HEK293 (cell line): Measurements from ENCODE around the gene RSRC2.

Experiments
- CTCF ChIA-PET: fragments of 350-600 bp; formaldehyde crosslinking; extraction: SDS; loops from one replicate; lab custom pipeline; 2021; ENCODE audit warnings: antibody characterized with exemption; lab: Yijun Ruan, JAX
- POLR2A ChIA-PET: fragments of 300-600 bp; formaldehyde crosslinking; extraction: SDS; loops from one replicate; lab custom pipeline; 2020; ENCODE audit warnings: antibody characterized with exemption, inconsistent platforms; lab: Yijun Ruan, JAX
- H3K27ac ChIP-seq: fragments of 200-500 bp; sonication (Bioruptor generic); 2 replicates; pipeline ENCODE4 v1.5.1; 2014; ENCODE audit warnings: low read depth, low read length, control low read depth, inconsistent platforms; ENCODE audit errors: extremely low read depth
- H3K36me3 ChIP-seq, 2 experiments: fragments of 200-500 bp in 1 of 2; sonication (Bioruptor generic) in 1 of 2; 1 replicate in 1 of 2; 2 replicates in 1 of 2; pipeline ENCODE4 v1.5.1; 2014 to 2017; ENCODE audit warnings: inconsistent platforms in 2 of 2, low read length in 2 of 2; ENCODE audit not compliant: control insufficient read depth in 2 of 2, insufficient read depth in 1 of 2
- H3K4me1 ChIP-seq: fragments of 200-500 bp; sonication (Bioruptor generic); 2 replicates; pipeline ENCODE4 v1.5.1; 2014; ENCODE audit warnings: mild to moderate bottlenecking, low read length, inconsistent platforms; ENCODE audit not compliant: control insufficient read depth, insufficient read depth
- H3K4me3 ChIP-seq: 2 replicates; pipeline ENCODE4 v1.5.1; 2011; ENCODE audit warnings: low read depth, mild to moderate bottlenecking, control low read depth, low read length, moderate library complexity
- H3K9me3 ChIP-seq: fragments of 200-500 bp; sonication (Bioruptor generic); 2 replicates; pipeline ENCODE4 v1.5.1; 2014; ENCODE audit warnings: low read depth, low read length, inconsistent platforms; ENCODE audit not compliant: control insufficient read depth, insufficient read depth
- BCL11B ChIP-seq: fragments of 450-650 bp; formaldehyde crosslinking; IDR thresholded peaks from 2 replicates; pipeline ENCODE4 v1.5.1; 2016; ENCODE audit warnings: low read depth, missing biosample characterization, missing genetic modification characterization
- GLI2 ChIP-seq: fragments of 450-650 bp; formaldehyde crosslinking; IDR thresholded peaks from 2 replicates; pipeline ENCODE4; 2017; ENCODE audit warnings: missing biosample characterization, missing genetic modification characterization, low read depth, borderline replicate concordance
- KLF1 ChIP-seq: fragments of 450-650 bp; formaldehyde crosslinking; IDR thresholded peaks from 2 replicates; pipeline ENCODE4 v1.5.1; 2016; ENCODE audit warnings: missing biosample characterization, missing genetic modification characterization
- MZF1 ChIP-seq: fragments of 450-650 bp; formaldehyde crosslinking; IDR thresholded peaks from 2 replicates; pipeline ENCODE4 v1.5.1; 2017; ENCODE audit warnings: missing biosample characterization, missing genetic modification characterization, borderline replicate concordance
- OSR2 ChIP-seq: fragments of 450-650 bp; formaldehyde crosslinking; IDR thresholded peaks from 2 replicates; pipeline ENCODE4 v1.5.1; 2016; ENCODE audit warnings: missing biosample characterization, missing genetic modification characterization
- PRDM6 ChIP-seq: fragments of 450-650 bp; formaldehyde crosslinking; IDR thresholded peaks from 2 replicates; pipeline ENCODE4 v1.5.1; 2017; ENCODE audit warnings: missing biosample characterization, missing genetic modification characterization
- SP2 ChIP-seq: fragments of 450-650 bp; formaldehyde crosslinking; IDR thresholded peaks from 2 replicates; pipeline ENCODE4 v1.5.1; 2016; ENCODE audit warnings: missing biosample characterization, missing genetic modification characterization
- SP3 ChIP-seq: fragments of 450-650 bp; formaldehyde crosslinking; IDR thresholded peaks from 2 replicates; pipeline ENCODE4 v1.5.1; 2016; ENCODE audit warnings: missing biosample characterization, missing genetic modification characterization
- SP7 ChIP-seq: fragments of 450-650 bp; formaldehyde crosslinking; IDR thresholded peaks from 2 replicates; pipeline ENCODE4 v1.5.1; 2016; ENCODE audit warnings: missing biosample characterization, missing genetic modification characterization
- ZBTB10 ChIP-seq: fragments of 450-650 bp; formaldehyde crosslinking; IDR thresholded peaks from 2 replicates; pipeline ENCODE4 v1.5.1; 2016; ENCODE audit warnings: missing biosample characterization, missing genetic modification characterization
- ZNF10 ChIP-seq: fragments of 450-650 bp; formaldehyde crosslinking; IDR thresholded peaks from 2 replicates; pipeline ENCODE4 v1.5.1; 2017; ENCODE audit warnings: missing biosample characterization, missing genetic modification characterization
- ZNF121 ChIP-seq: fragments of 450-650 bp; formaldehyde crosslinking; IDR thresholded peaks from 2 replicates; pipeline ENCODE4 v1.5.1; 2016; ENCODE audit warnings: missing biosample characterization, missing genetic modification characterization
- ZNF155 ChIP-seq: fragments of 450-650 bp; formaldehyde crosslinking; IDR thresholded peaks from 2 replicates; pipeline ENCODE4 v1.5.1; 2016; ENCODE audit warnings: missing biosample characterization, missing genetic modification characterization
- ZNF157 ChIP-seq: fragments of 450-650 bp; formaldehyde crosslinking; IDR thresholded peaks from 2 replicates; pipeline ENCODE4 v1.5.1; 2016; ENCODE audit warnings: missing biosample characterization, missing genetic modification characterization
- ZNF23 ChIP-seq: fragments of 450-650 bp; formaldehyde crosslinking; IDR thresholded peaks from 2 replicates; pipeline ENCODE4 v1.5.1; 2016; ENCODE audit warnings: missing biosample characterization, missing genetic modification characterization, borderline replicate concordance
- ZNF239 ChIP-seq: fragments of 450-650 bp; formaldehyde crosslinking; IDR thresholded peaks from 2 replicates; pipeline ENCODE4 v1.5.1; 2016; ENCODE audit warnings: missing biosample characterization, missing genetic modification characterization
- ZNF24 ChIP-seq: fragments of 450-650 bp; formaldehyde crosslinking; IDR thresholded peaks from 2 replicates; pipeline ENCODE4 v1.5.1; 2016; ENCODE audit warnings: missing biosample characterization, missing genetic modification characterization
- ZNF292 ChIP-seq: fragments of 450-650 bp; formaldehyde crosslinking; IDR thresholded peaks from 2 replicates; pipeline ENCODE4 v1.5.1; 2016; ENCODE audit warnings: low read depth, missing biosample characterization, missing genetic modification characterization, borderline replicate concordance
- ZNF311 ChIP-seq: fragments of 450-650 bp; formaldehyde crosslinking; IDR thresholded peaks from 2 replicates; pipeline ENCODE4 v1.5.1; 2017; ENCODE audit warnings: missing biosample characterization, missing genetic modification characterization, borderline replicate concordance
- ZNF324 ChIP-seq: fragments of 450-650 bp; formaldehyde crosslinking; IDR thresholded peaks from 2 replicates; pipeline ENCODE4 v1.5.1; 2016; ENCODE audit warnings: missing biosample characterization, missing genetic modification characterization
- ZNF362 ChIP-seq: fragments of 450-650 bp; formaldehyde crosslinking; IDR thresholded peaks from 2 replicates; pipeline ENCODE4 v1.5.1; 2016; ENCODE audit warnings: missing biosample characterization, missing genetic modification characterization
- ZNF366 ChIP-seq: fragments of 450-650 bp; formaldehyde crosslinking; conservative IDR thresholded peaks from 2 replicates; pipeline ENCODE4 v1.5.1; 2016; ENCODE audit warnings: missing biosample characterization, missing genetic modification characterization
- ZNF391 ChIP-seq: fragments of 450-650 bp; formaldehyde crosslinking; IDR thresholded peaks from 2 replicates; pipeline ENCODE4 v1.5.1; 2016; ENCODE audit warnings: low read depth, missing biosample characterization, missing genetic modification characterization, borderline replicate concordance
- ZNF394 ChIP-seq: fragments of 450-650 bp; formaldehyde crosslinking; IDR thresholded peaks from 2 replicates; pipeline ENCODE4 v1.5.1; 2016; ENCODE audit warnings: missing biosample characterization, missing genetic modification characterization, mild to moderate bottlenecking, moderate library complexity, borderline replicate concordance
- ZNF404 ChIP-seq: fragments of 450-650 bp; formaldehyde crosslinking; IDR thresholded peaks from 2 replicates; pipeline ENCODE4 v1.5.1; 2017; ENCODE audit warnings: missing biosample characterization, missing genetic modification characterization
- ZNF571 ChIP-seq: fragments of 450-650 bp; formaldehyde crosslinking; IDR thresholded peaks from 2 replicates; pipeline ENCODE4 v1.5.0; 2017; ENCODE audit warnings: missing biosample characterization, missing genetic modification characterization
- ZNF629 ChIP-seq: fragments of 450-650 bp; formaldehyde crosslinking; IDR thresholded peaks from 2 replicates; pipeline ENCODE4 v1.5.1; 2017; ENCODE audit warnings: missing biosample characterization, missing genetic modification characterization
- ZNF677 ChIP-seq: fragments of 450-650 bp; IDR thresholded peaks from 2 replicates; pipeline ENCODE4 v1.5.0; 2018; ENCODE audit warnings: missing biosample characterization, mild to moderate bottlenecking, missing genetic modification characterization, moderate library complexity
- ZNF692 ChIP-seq: fragments of 450-650 bp; formaldehyde crosslinking; IDR thresholded peaks from 2 replicates; pipeline ENCODE4 v1.5.1; 2016; ENCODE audit warnings: missing biosample characterization, missing genetic modification characterization
- ZNF747 ChIP-seq: fragments of 450-650 bp; formaldehyde crosslinking; IDR thresholded peaks from 2 replicates; pipeline ENCODE4 v1.5.1; 2016; ENCODE audit warnings: missing biosample characterization, missing genetic modification characterization
- ZSCAN5A ChIP-seq: fragments of 450-650 bp; formaldehyde crosslinking; IDR thresholded peaks from 2 replicates; pipeline ENCODE4 v1.5.1; 2016; ENCODE audit warnings: missing biosample characterization, missing genetic modification characterization

Gene RSRC2

DNA sequence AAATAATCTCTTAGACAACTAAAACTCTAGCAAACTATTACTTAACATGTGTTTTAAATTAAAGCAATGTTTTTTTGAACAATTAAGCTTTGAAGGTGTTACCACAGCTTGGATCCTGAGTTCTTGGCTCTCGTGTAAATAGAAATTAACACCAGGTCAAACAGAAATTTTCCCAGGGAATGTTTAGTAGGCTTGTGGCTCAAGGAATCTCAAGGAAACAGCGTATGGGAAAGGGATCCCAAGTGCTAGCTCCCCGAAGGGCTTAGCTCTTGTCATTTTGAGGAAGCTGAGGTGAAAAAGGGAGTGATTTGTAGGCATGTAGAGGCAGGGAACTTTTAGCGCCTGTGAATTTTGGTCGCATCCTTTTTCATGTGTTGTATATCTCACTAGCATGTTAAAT is 11.8 kb upstream of the RSRC2 start:
- peaks cover 68 to 82% of the 10 kb centered on the region in 2 experiments for H3K36me3 ChIP-seq

GRCh38 chr12:122537021-122537420 is 10.3 kb upstream of the RSRC2 start:
- ChIA-PET POLR2A (interaction anchor here (0.6 kb wide), 2 partner anchors 10 to 100 kb away, joined by 3 read pairs; partner anchors contain the start of gene RSRC2), CTCF (no interaction called here)
- Histone ChIP-seq H3K4me1 (no peaks in the 10 kb centered on the region), H3K36me3 (peaks cover 68 to 84% of the 10 kb centered on the region in 2 experiments), H3K27ac (no peak overlapping the region), H3K9me3 (no peaks in the 10 kb centered on the region), H3K4me3 (no peak overlapping the region)
- no peak for TF ChIP-seq SP2 (tag by site-specific recombination)
- no peak for TF ChIP-seq ZNF362 (tag by site-specific recombination)
- no peak for TF ChIP-seq BCL11B (tag by site-specific recombination)
- TF ChIP-seq ZNF677 (tag by site-specific recombination), result no peak
- TF ChIP-seq ZNF10 (tag by site-specific recombination), result no peak
- TF ChIP-seq ZNF292 (tag by site-specific recombination), result no peak
- no peak for TF ChIP-seq ZNF311 (tag by site-specific recombination)
- no peak for TF ChIP-seq ZNF155
- TF ChIP-seq ZNF629 (tag by site-specific recombination), result no peak
- TF ChIP-seq ZNF24 (tag by site-specific recombination), result no peak
- no peak for TF ChIP-seq SP3 (tag by site-specific recombination)
- TF ChIP-seq GLI2 (tag by site-specific recombination), result no peak
- no peak for TF ChIP-seq ZNF692 (tag by site-specific recombination)
- no peak for TF ChIP-seq ZNF324 (tag by site-specific recombination)
- no peak for TF ChIP-seq ZSCAN5A (tag by site-specific recombination)
- no peak for TF ChIP-seq ZBTB10
- TF ChIP-seq ZNF121 (tag by site-specific recombination), result no peak
- TF ChIP-seq ZNF157 (tag by site-specific recombination), result no peak
- no peak for TF ChIP-seq ZNF747 (tag by site-specific recombination)
- TF ChIP-seq MZF1 (tag by site-specific recombination), result no peak

More for the DNA sequence above, 11.8 kb upstream of the RSRC2 start:
- Histone ChIP-seq H3K9me3 (no peaks in the 10 kb centered on the region), H3K4me1 (no peaks in the 10 kb centered on the region), H3K4me3 (no peak overlapping the region), H3K27ac (no peak overlapping the region)
- CTCF ChIA-PET, result no interaction called here
- POLR2A ChIA-PET, result interaction anchor here (0.6 to 1.0 kb wide), 2 partner anchors 11 to 42 kb away, joined by 3 to 4 read pairs; no protein-coding TSS in a partner anchor
- TF ChIP-seq KLF1 (no peak), ZNF391 (no peak), PRDM6 (no peak), ZNF239 (tag by site-specific recombination) (no peak), SP7 (no peak), ZNF394 (tag by site-specific recombination) (no peak), ZNF571 (tag by site-specific recombination) (no peak), ZNF366 (tag by site-specific recombination) (no peak), ZNF404 (tag by site-specific recombination) (no peak), ZNF23 (tag by site-specific recombination) (no peak), OSR2 (tag by site-specific recombination) (no peak)
